Activated CD8-positive, alpha-beta memory T cell treated with anti-CD3 and anti-CD28 coated beads for 24 hours (primary cell): ENCODE data around the gene ZNF880.
"Not testable (repeated sequence)": the region's sequence is repeated elsewhere in the genome, so short reads cannot be mapped to it uniquely, and the experiment has no call there.

ENCODE experiments used
- DNase-seq: peaks from one replicate; pipeline ENCODE4 v3.0.0-alpha.2; 2020

The ZNF880 gene

GRCh38 chr19:52369559-52370340 is at the start of gene ZNF880:
TSS of gene ZNF880 (plus strand) at chr19:52369923. CDS start at chr19:52369966, 43 bp downstream.
- DNase-seq, result peak; percentile 95

- no peak for DNase-seq
Observed at GRCh38 chr19:52322429-52322828, 47.3 kb upstream of the ZNF880 start.

GRCh38 chr19:52331757-52332156 is 38.0 kb upstream of the ZNF880 start:
- no peak for DNase-seq

GRCh38 chr19:52335768-52336116 is 34.0 kb upstream of the ZNF880 start:
- no peak for DNase-seq

- DNase-seq, result peak; percentile 95
Observed at GRCh38 chr19:52336117-52336790, 33.5 kb upstream of the ZNF880 start, which contains the start of gene ZNF610. TSS of gene ZNF610 (plus strand) at chr19:52336243. CDS start at chr19:52349173, 12,930 bp downstream.

GRCh38 chr19:52336791-52337381 is 32.8 kb upstream of the ZNF880 start:
- no peak for DNase-seq

- DNase-seq, result not testable (repeated sequence)
Observed at GRCh38 chr19:52339022-52339421, 30.7 kb upstream of the ZNF880 start.

GRCh38 chr19:52343548-52343947 is 26.2 kb upstream of the ZNF880 start:
- DNase-seq, result peak; percentile 70

- no peak for DNase-seq
Observed at GRCh38 chr19:52345162-52345561, 24.6 kb upstream of the ZNF880 start.

- no peak for DNase-seq
Observed at GRCh38 chr19:52351512-52351911, 18.2 kb upstream of the ZNF880 start.

GRCh38 chr19:52366414-52366824 is 3.3 kb upstream of the ZNF880 start:
- DNase-seq, result no peak

GRCh38 chr19:52370341-52370710 is 603 bp downstream of the ZNF880 start:
- DNase-seq, result no peak

- no peak for DNase-seq
Observed at GRCh38 chr19:52391135-52391534, 21.4 kb downstream of the ZNF880 start.

- DNase-seq, result peak; percentile 98
Observed at GRCh38 chr19:52397310-52398080, 27.8 kb downstream of the ZNF880 start, which contains the start of gene ZNF528. TSS of gene ZNF528 (plus strand) at chr19:52397849. CDS start at chr19:52402014, 4,165 bp downstream.

- no peak for DNase-seq
Observed at GRCh38 chr19:52398081-52398441, 28.3 kb downstream of the ZNF880 start.

- DNase-seq, result no peak
Observed at GRCh38 chr19:52410276-52410675, 40.6 kb downstream of the ZNF880 start.

GRCh38 chr19:52415711-52416110 is 46.0 kb downstream of the ZNF880 start:
- no peak for DNase-seq

GRCh38 chr19:52428937-52429336 is 59.2 kb downstream of the ZNF880 start, which contains the start of gene ZNF534:
TSS of gene ZNF534 (plus strand) at chr19:52429148. CDS start at chr19:52431475, 2,327 bp downstream.
- DNase-seq, result no peak
